Measurements from ENCODE around the gene SBNO2. TPM values are rescaled to one million over a fixed set of nuclear protein-coding genes. Genes with fewer than 3 reads are reported as not detected.
"Not testable (repeated sequence)": the region's sequence is repeated elsewhere in the genome, so short reads cannot be mapped to it uniquely, and the experiment has no call there.

SBNO2 gene
- total RNA-seq, 4 donors from 2014 or later = 22.8 to 69.0 (median 25.5) TPM

GRCh38 chr19:1131718-1132551 lies 42.1 kb downstream of the SBNO2 start:
- intact Hi-C loops (cut with DNase I) = no loop called here

DNA sequence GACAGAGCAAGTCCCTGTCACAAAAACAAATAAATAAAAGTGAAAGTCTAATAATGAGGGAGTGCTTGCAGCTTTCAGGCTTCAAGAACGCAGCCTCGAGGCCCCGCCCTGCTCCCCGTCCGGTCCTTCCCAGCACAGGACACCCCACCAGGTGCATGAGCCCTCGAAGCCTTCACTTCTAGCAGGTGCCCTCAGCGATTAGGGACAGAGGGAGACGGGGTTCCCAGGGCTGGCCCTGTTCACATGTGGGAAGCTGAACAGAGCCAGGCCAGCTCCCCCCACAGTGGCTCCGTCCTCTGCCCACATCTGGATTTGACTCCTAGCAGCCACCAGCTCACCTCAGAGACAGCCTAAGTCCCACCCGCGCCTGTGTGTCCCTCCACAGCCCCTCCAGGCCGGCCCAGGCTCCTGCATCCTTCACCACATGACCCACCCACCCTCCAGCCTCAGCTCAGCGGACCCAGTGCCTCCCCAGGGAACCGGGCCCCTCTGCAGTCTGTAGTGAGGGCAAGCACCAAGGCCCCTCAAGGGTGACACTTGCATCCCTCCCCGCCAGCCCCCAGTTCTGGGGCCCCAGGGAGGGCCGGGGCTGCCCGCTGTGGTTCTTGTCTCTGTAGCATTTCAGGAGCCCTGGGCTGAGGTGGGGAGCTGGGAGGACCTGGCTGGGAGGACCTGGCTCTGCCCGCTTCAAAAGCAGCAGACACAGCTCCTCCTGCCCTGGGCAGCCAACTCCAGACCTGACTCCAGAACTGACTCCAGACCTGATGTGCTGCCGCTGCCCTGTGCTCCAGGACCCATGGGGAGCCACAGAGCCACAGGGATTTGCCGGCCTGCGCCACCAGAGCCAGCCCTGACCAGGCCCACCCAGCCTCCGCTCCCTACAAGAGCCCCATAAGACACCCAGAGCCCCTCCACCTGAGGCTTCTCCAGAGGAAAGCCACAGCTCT lies 43.0 kb downstream of the SBNO2 start:
- peak overlapping the region; percentile 66 to 82 (median 79) for H3K27ac ChIP-seq
- TF ChIP-seq, protein P1, sequence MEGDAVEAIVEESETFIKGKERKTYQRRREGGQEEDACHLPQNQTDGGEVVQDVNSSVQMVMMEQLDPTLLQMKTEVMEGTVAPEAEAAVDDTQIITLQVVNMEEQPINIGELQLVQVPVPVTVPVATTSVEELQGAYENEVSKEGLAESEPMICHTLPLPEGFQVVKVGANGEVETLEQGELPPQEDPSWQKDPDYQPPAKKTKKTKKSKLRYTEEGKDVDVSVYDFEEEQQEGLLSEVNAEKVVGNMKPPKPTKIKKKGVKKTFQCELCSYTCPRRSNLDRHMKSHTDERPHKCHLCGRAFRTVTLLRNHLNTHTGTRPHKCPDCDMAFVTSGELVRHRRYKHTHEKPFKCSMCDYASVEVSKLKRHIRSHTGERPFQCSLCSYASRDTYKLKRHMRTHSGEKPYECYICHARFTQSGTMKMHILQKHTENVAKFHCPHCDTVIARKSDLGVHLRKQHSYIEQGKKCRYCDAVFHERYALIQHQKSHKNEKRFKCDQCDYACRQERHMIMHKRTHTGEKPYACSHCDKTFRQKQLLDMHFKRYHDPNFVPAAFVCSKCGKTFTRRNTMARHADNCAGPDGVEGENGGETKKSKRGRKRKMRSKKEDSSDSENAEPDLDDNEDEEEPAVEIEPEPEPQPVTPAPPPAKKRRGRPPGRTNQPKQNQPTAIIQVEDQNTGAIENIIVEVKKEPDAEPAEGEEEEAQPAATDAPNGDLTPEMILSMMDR (IDR thresholded peaks at IDR 0.05) = no peak
- no peak for TF ChIP-seq POLR2A (IDR thresholded peaks at IDR 0.05)
- WGBS, 2 donors = 76 to 82% methylated on average over 6 to 9 of the region's 22 CpGs
- peaks cover 10 to 15% of the 10 kb centered on the region in 2 donors for H3K36me3 ChIP-seq
- intact Hi-C loops (cut with DNase I) = no loop called here
- DNase-seq = no peak
- H3K4me1 ChIP-seq = peaks cover 16 to 48% of the 10 kb centered on the region in 2 donors
- no peaks in the 10 kb centered on the region for H3K27me3 ChIP-seq
- H3K4me3 ChIP-seq (replicated peaks in 1 of 3) = peak overlapping the region in 2 of 3 donors; percentile 10 to 42
- H3K9me3 ChIP-seq = no peaks in the 10 kb centered on the region

More at GRCh38 chr19:1131718-1132551, 42.1 kb downstream of the SBNO2 start:
- no peaks in the 10 kb centered on the region for H3K9me3 ChIP-seq
- peaks cover 8% of the 10 kb centered on the region in 2 donors for H3K36me3 ChIP-seq
- peak overlapping the region; percentile 66 to 82 (median 79) for H3K27ac ChIP-seq
- TF ChIP-seq, protein P1 (IDR thresholded peaks at IDR 0.05) = no peak
- TF ChIP-seq POLR2A (IDR thresholded peaks at IDR 0.05) = no peak
- H3K27me3 ChIP-seq = no peaks in the 10 kb centered on the region
- peaks cover 19 to 57% of the 10 kb centered on the region in 2 donors for H3K4me1 ChIP-seq
- peak; percentile 58 to 65 for DNase-seq
- peak overlapping the region in 2 of 3 donors; percentile 13 to 42 for H3K4me3 ChIP-seq (replicated peaks in 1 of 3)
- 50 to 61% methylated on average over 16 to 31 of the region's 64 CpGs for WGBS, 2 donors

- H3K9me3 ChIP-seq = no peaks in the 10 kb centered on the region
- H3K4me1 ChIP-seq = peaks cover 5 to 33% of the 10 kb centered on the region in 2 donors
- H3K36me3 ChIP-seq = peaks cover 16% of the 10 kb centered on the region in 2 donors
- no peak for DNase-seq
- no peaks in the 10 kb centered on the region for H3K27me3 ChIP-seq
- TF ChIP-seq, protein P1 (IDR thresholded peaks at IDR 0.05) = no peak
- no peak for TF ChIP-seq POLR2A (IDR thresholded peaks at IDR 0.05)
- H3K27ac ChIP-seq = no peak overlapping the region
- 96 to 100% methylated on average over 1 to 5 of the region's 18 CpGs for WGBS, 2 donors
- H3K4me3 ChIP-seq (replicated peaks in 1 of 3) = no peak overlapping the region
- intact Hi-C loops (cut with DNase I) = no loop called here
Measured at GRCh38 chr19:1129535-1129934, 44.5 kb downstream of the SBNO2 start.

DNA sequence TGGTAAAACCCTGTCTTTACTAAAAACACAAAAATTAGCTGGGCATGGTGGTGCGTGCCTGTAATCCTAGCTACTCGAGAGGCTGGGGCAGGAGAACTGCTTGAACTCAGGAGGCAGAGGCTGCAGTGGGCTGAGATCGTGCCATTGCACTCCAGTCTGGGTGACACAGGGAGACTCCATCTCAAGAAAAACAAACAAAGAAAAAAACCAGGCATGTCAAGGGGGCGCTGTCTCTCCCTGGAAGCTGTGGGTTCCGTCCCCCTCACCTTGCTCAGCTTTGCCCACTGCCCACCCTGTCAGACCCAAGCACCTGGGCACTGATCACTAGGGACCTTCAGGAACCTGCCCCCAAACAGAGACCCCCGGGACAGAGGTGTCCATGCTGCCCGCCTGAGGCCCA lies 45.0 kb downstream of the SBNO2 start:
- DNase-seq; H3K27me3 ChIP-seq; H3K4me3 ChIP-seq (replicated peaks in 1 of 3); H3K27ac ChIP-seq; H3K9me3 ChIP-seq; intact Hi-C loops (cut with DNase I): not testable (repeated sequence)
- peaks cover 16 to 20% of the 10 kb centered on the region in 2 donors for H3K36me3 ChIP-seq
- H3K4me1 ChIP-seq = peaks cover 5 to 28% of the 10 kb centered on the region in 2 donors
- WGBS, 2 donors = 92 to 98% methylated on average over 6 to 7 of the region's 7 CpGs

GRCh38 chr19:1128106-1128505 lies 46.0 kb downstream of the SBNO2 start:
- no peak for DNase-seq
- peaks cover 23 to 30% of the 10 kb centered on the region in 2 donors for H3K36me3 ChIP-seq
- no peak overlapping the region for H3K4me3 ChIP-seq (replicated peaks in 1 of 3)
- intact Hi-C loops (cut with DNase I) = no loop called here
- WGBS, 2 donors = 96 to 98% methylated on average over 16 to 17 of the region's 17 CpGs
- peaks cover 5 to 18% of the 10 kb centered on the region in 2 donors for H3K4me1 ChIP-seq
- H3K27ac ChIP-seq = no peak overlapping the region
- no peaks in the 10 kb centered on the region for H3K27me3 ChIP-seq
- H3K9me3 ChIP-seq = no peaks in the 10 kb centered on the region
- TF ChIP-seq, protein P1 (IDR thresholded peaks at IDR 0.05) = no peak
